Keratinocyte (primary cell): ENCODE data around the gene MMAB. TPM values are rescaled to one million over a fixed set of nuclear protein-coding genes. Genes with fewer than 3 reads are reported as not detected.

Experiments used
- DNase-seq: peaks from one replicate; pipeline ENCODE4 v3.0.0-alpha.2; 2011; ENCODE audit warnings: low read depth, missing footprints, low spot score
- FAIRE-seq: peaks from 2 replicates; lab custom pipeline; 2011; peaks lifted over from hg19 to GRCh38; lab: Jason Lieb, UNC
- H2AFZ ChIP-seq: 2 replicates; pipeline ENCODE4 v1.6.0; 2012; ENCODE audit warnings: low read length, control low read depth, inconsistent platforms; ENCODE audit not compliant: control insufficient read depth
- H3K27ac ChIP-seq: 2 replicates; pipeline ENCODE4 v1.5.1; 2011; ENCODE audit warnings: low read length; ENCODE audit not compliant: control insufficient read depth, insufficient read depth
- H3K27me3 ChIP-seq: 3 replicates; pipeline ENCODE4 v1.6.0; 2011; ENCODE audit warnings: low read length; ENCODE audit not compliant: control insufficient read depth, insufficient read depth; ENCODE audit errors: extremely low read depth
- H3K36me3 ChIP-seq, 2 experiments: 2 replicates in 1 of 2; 3 replicates in 1 of 2; pipeline ENCODE4 v1.5.1; 2011; ENCODE audit warnings: low read length in 2 of 2, mild to moderate bottlenecking in 1 of 2; ENCODE audit not compliant: control insufficient read depth in 2 of 2, insufficient read depth in 2 of 2; ENCODE audit errors: extremely low read depth in 1 of 2
- H3K4me1 ChIP-seq: 3 replicates; pipeline ENCODE4 v1.5.1; 2011; ENCODE audit warnings: low read length; ENCODE audit not compliant: control insufficient read depth, insufficient read depth; ENCODE audit errors: extremely low read depth
- H3K4me2 ChIP-seq: 3 replicates; pipeline ENCODE4 v1.6.0; 2011; ENCODE audit warnings: low read depth, low read length; ENCODE audit not compliant: control insufficient read depth, insufficient read depth; ENCODE audit errors: extremely low read depth
- H3K4me3 ChIP-seq, 3 experiments: fragments of 200-600 bp in 1 of 3; sonication (generic) in 1 of 3; 2 replicates in 2 of 3; 3 replicates in 1 of 3; pipeline ENCODE4 v1.5.1; 2011 to 2016; ENCODE audit warnings: low read length in 3 of 3, mild to moderate bottlenecking in 3 of 3, control low read depth in 2 of 3, inconsistent platforms in 1 of 3, low read depth in 1 of 3, mixed read lengths in 1 of 3, mixed run types in 1 of 3, moderate library complexity in 1 of 3; ENCODE audit not compliant: control insufficient read depth in 2 of 3, insufficient read depth in 2 of 3; ENCODE audit errors: extremely low read depth in 1 of 3
- H3K79me2 ChIP-seq: 2 replicates; pipeline ENCODE4 v1.6.0; 2012; ENCODE audit warnings: low read length; ENCODE audit not compliant: control insufficient read depth, insufficient read depth
- H3K9ac ChIP-seq: 3 replicates; pipeline ENCODE4 v1.6.0; 2011; ENCODE audit warnings: low read length; ENCODE audit not compliant: control insufficient read depth, insufficient read depth; ENCODE audit errors: extremely low read depth
- H3K9me1 ChIP-seq: 3 replicates; pipeline ENCODE4 v1.6.0; 2011; ENCODE audit warnings: low read length; ENCODE audit not compliant: control insufficient read depth, insufficient read depth; ENCODE audit errors: extremely low read depth
- H3K9me3 ChIP-seq: 2 replicates; pipeline ENCODE4 v1.5.1; 2012; ENCODE audit warnings: low read depth, low read length; ENCODE audit not compliant: control insufficient read depth
- H4K20me1 ChIP-seq: 3 replicates; pipeline ENCODE4 v1.6.0; 2011; ENCODE audit warnings: low read length; ENCODE audit not compliant: control insufficient read depth, insufficient read depth; ENCODE audit errors: extremely low read depth
- EZH2 ChIP-seq: IDR thresholded peaks from one replicate; pipeline ENCODE4 v1.6.1; 2012; ENCODE audit warnings: inconsistent platforms, mild to moderate bottlenecking, low read length, moderate library complexity
- dilution Hi-C: fragments of 300-500 bp; cut with MboI; formaldehyde crosslinking; loops from one replicate; pipeline ENCODE4 v1.7.0; 2020; ENCODE audit warnings: low sequenced_read_pairs; ENCODE audit not compliant: extremely low pct_ligation_motif_present
- polyA plus RNA-seq, 5 experiments: library from polyadenylated mRNA; depleted of rRNA in 3 of 5; stranded (reverse) in 3 of 5; stranded (forward) in 1 of 5; unstranded in 1 of 5; fragments of >200 nt; gene quantifications; 1 replicate in 1 of 5; 2 replicates in 3 of 5; 3 replicates in 1 of 5; pipeline versions ENCODE4 v1.2.1 to v1.2.3, GENCODE V29; 2011 to 2012; ENCODE audit warnings: missing spikeins in 2 of 5, low read depth in 1 of 5, low replicate concordance in 1 of 5
- TF ChIP-seq, protein P1 (sequence below), 3 experiments: IDR thresholded peaks in 1 of 3; conservative IDR thresholded peaks in 1 of 3; optimal IDR thresholded peaks in 1 of 3; 2 replicates in 2 of 3; 3 replicates in 1 of 3; pipeline versions ENCODE3 to v1.5.1; 2011; ENCODE audit warnings: low read length in 3 of 3, mild to moderate bottlenecking in 3 of 3, moderate library complexity in 2 of 3, control low read depth in 1 of 3, inconsistent platforms in 1 of 3; ENCODE audit not compliant: insufficient read depth in 2 of 3; ENCODE audit errors: extremely low read depth in 1 of 3

The MMAB gene
- polyA plus RNA-seq, 1 donor (not counting 4 experiments of a cell fraction or from before 2014, with no cell fraction given) = 30.6 TPM

DNA sequence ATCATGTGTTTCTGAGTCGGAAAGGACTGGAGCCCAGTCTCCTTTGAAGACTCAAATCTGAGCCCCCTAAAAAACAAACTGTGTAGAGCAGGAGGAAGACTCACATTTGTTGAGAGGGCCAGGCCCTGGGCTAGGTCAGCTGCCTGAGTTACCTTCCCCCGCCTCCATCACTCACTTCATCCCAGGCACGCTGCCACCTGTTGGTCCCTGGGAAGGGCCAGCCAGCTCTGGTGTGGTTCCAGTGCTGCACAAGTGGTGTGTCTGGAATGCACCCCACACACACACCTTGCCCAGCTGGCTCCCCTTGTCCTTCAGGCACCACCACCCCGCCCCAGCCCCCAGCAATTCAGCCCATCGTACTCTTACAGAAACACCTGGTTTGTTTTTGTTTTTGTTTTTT lies 9.3 kb upstream of the MMAB start:
- Histone ChIP-seq H3K9me1 (peaks cover 5% of the 10 kb centered on the region), H3K79me2 (peaks cover 4% of the 10 kb centered on the region), H3K27me3 (no peaks in the 10 kb centered on the region), H2AFZ (no peak overlapping the region), H3K27ac (no peak overlapping the region), H3K9me3 (no peaks in the 10 kb centered on the region), H3K36me3 (peaks cover 29 to 54% of the 10 kb centered on the region in 2 experiments), H4K20me1 (peaks cover 10% of the 10 kb centered on the region), H3K4me3 (no peak overlapping the region), H3K9ac (no peak overlapping the region), H3K4me1 (peaks cover 15% of the 10 kb centered on the region), H3K4me2 (no peak overlapping the region)
- FAIRE-seq (no peak), DNase-seq (peak; percentile 26)
- dilution Hi-C loops = no loop called here
- TF ChIP-seq EZH2 = no peak
- TF ChIP-seq, protein P1, sequence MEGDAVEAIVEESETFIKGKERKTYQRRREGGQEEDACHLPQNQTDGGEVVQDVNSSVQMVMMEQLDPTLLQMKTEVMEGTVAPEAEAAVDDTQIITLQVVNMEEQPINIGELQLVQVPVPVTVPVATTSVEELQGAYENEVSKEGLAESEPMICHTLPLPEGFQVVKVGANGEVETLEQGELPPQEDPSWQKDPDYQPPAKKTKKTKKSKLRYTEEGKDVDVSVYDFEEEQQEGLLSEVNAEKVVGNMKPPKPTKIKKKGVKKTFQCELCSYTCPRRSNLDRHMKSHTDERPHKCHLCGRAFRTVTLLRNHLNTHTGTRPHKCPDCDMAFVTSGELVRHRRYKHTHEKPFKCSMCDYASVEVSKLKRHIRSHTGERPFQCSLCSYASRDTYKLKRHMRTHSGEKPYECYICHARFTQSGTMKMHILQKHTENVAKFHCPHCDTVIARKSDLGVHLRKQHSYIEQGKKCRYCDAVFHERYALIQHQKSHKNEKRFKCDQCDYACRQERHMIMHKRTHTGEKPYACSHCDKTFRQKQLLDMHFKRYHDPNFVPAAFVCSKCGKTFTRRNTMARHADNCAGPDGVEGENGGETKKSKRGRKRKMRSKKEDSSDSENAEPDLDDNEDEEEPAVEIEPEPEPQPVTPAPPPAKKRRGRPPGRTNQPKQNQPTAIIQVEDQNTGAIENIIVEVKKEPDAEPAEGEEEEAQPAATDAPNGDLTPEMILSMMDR (optimal IDR thresholded peaks at IDR 0.05 in 1 of 3, IDR thresholded peaks at IDR 0.05 in 1 of 3, conservative IDR thresholded peaks at IDR 0.05 in 1 of 3; ENCODE audit: extremely low read depth in 1 of 3, insufficient read depth in 2 of 3, low read length in 3 of 3) = peak in 2 of 3 experiments; percentile 20 to 65

DNA sequence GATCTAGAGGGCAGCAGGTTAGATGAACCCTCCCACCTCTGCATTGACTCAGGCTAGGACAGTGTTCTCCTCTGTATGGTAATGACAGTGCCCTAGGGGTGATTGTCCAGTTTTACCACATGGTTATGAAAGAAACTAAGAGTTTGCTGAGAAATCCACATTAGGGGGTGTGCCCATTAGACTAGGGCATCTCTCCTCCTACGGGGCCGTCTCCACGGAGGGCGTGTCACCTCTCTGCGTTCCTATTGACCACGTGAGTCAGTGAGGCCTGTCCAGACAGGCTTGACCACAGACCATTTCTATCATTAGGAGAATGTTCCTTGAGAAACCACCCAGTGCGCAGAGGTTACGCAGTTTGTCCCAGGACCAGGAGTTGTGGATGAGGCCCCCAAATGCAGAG lies 8.6 kb upstream of the MMAB start:
- H3K4me3 ChIP-seq = peak overlapping the region in 1 of 3 experiments; percentile 24
- peak overlapping the region; percentile 46 for H3K4me2 ChIP-seq
- no peaks in the 10 kb centered on the region for H3K27me3 ChIP-seq
- peaks cover 4% of the 10 kb centered on the region for H3K79me2 ChIP-seq
- H3K9me1 ChIP-seq = peaks cover 5% of the 10 kb centered on the region
- dilution Hi-C loops = no loop called here
- peak overlapping the region; percentile 45 for H3K27ac ChIP-seq
- H3K4me1 ChIP-seq = peaks cover 15% of the 10 kb centered on the region
- DNase-seq = peak; percentile 26
- FAIRE-seq = peak; percentile 79
- no peaks in the 10 kb centered on the region for H3K9me3 ChIP-seq
- TF ChIP-seq, protein P1 (optimal IDR thresholded peaks at IDR 0.05 in 1 of 3, IDR thresholded peaks at IDR 0.05 in 1 of 3, conservative IDR thresholded peaks at IDR 0.05 in 1 of 3; ENCODE audit: extremely low read depth in 1 of 3, insufficient read depth in 2 of 3, low read length in 3 of 3) = no peak
- no peak for TF ChIP-seq EZH2
- no peak overlapping the region for H2AFZ ChIP-seq
- no peak overlapping the region for H3K9ac ChIP-seq
- H4K20me1 ChIP-seq = peaks cover 10% of the 10 kb centered on the region
- H3K36me3 ChIP-seq = peaks cover 28 to 48% of the 10 kb centered on the region in 2 experiments
